ENCODE data around the gene ARHGAP23.
"Not testable (repeated sequence)": the region's sequence is repeated elsewhere in the genome, so short reads cannot be mapped to it uniquely, and the experiment has no call there.

DNA sequence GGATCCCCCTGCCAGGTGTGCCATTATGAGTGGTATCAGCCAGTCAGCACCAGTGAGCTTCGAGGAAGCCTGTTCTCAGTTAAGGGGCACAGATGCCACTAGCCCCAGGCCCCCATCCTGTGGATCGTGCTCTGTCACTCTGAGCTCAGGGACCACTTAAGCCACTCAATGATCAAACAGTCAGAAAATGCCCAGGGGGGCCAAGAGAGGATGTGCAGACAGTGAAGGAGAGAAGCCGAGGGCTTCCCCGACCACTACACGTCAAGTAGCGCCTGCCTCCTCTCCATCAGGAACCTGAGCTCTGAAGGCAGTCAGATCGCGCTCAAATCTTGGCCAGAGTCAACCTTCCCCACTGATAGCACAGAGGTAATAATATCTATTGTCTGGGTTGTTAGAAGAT, 98.3 kb downstream of the ARHGAP23 start:
- TF ChIP-seq, protein P1, sequence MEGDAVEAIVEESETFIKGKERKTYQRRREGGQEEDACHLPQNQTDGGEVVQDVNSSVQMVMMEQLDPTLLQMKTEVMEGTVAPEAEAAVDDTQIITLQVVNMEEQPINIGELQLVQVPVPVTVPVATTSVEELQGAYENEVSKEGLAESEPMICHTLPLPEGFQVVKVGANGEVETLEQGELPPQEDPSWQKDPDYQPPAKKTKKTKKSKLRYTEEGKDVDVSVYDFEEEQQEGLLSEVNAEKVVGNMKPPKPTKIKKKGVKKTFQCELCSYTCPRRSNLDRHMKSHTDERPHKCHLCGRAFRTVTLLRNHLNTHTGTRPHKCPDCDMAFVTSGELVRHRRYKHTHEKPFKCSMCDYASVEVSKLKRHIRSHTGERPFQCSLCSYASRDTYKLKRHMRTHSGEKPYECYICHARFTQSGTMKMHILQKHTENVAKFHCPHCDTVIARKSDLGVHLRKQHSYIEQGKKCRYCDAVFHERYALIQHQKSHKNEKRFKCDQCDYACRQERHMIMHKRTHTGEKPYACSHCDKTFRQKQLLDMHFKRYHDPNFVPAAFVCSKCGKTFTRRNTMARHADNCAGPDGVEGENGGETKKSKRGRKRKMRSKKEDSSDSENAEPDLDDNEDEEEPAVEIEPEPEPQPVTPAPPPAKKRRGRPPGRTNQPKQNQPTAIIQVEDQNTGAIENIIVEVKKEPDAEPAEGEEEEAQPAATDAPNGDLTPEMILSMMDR (IDR thresholded peaks at IDR 0.05) = not testable (repeated sequence)
- not testable (repeated sequence) for TF ChIP-seq POLR2A (IDR thresholded peaks at IDR 0.05)

Measured in thyroid gland (tissue), 4 donors.